Stomach (tissue), 9 donors: Measurements from ENCODE around the gene KIF21B. TPM values are rescaled to one million over a fixed set of nuclear protein-coding genes. Genes with fewer than 3 reads are reported as not detected.
"Not testable (repeated sequence)": the region's sequence is repeated elsewhere in the genome, so short reads cannot be mapped to it uniquely, and the experiment has no call there.

ENCODE experiments used
- DNase-seq, 2 donors: peaks; one replicate each; pipeline versions ENCODE4 v3.0.0 to v3.0.0-alpha.2; 2013 to 2019
- H3K27ac ChIP-seq, 5 donors: fragments of 200-600 bp in 4 of 5; sonication (generic) in 4 of 5; one replicate each; pipeline ENCODE4 v1.5.1; 2013 to 2019; ENCODE audit warnings: mild to moderate bottlenecking in 1 of 5, moderate library complexity in 1 of 5
- H3K27me3 ChIP-seq, 3 donors: fragments of 200-600 bp; sonication (generic); one replicate each; pipeline ENCODE4 v1.5.1; 2017 to 2019; ENCODE audit warnings: mixed run types in 1 of 3
- H3K36me3 ChIP-seq, 4 donors: fragments of 200-600 bp; sonication (generic); 1 replicate in 3 of 4; 2 replicates in 1 of 4; pipeline ENCODE4 v1.5.1; 2016 to 2019
- H3K4me1 ChIP-seq, 4 donors: fragments of 200-600 bp; sonication (generic); one replicate each; pipeline ENCODE4 v1.5.1; 2016 to 2019
- H3K4me3 ChIP-seq, 4 donors: fragments of 200-600 bp; sonication (generic) in 3 of 4; one replicate each; pipeline ENCODE4 v1.5.1; 2016 to 2019; ENCODE audit warnings: mild to moderate bottlenecking in 1 of 4
- H3K9me3 ChIP-seq, 4 donors: fragments of 200-600 bp; sonication (generic); one replicate each; pipeline ENCODE4 v1.5.1; 2016 to 2019
- CTCF ChIP-seq, 7 experiments: fragments of 450-650 bp in 4 of 7; fragments of 200-600 bp in 3 of 7; sonication (generic) in 3 of 7; IDR thresholded peaks; one replicate each; pipeline ENCODE4 v1.5.1; 2016 to 2019; ENCODE audit warnings: antibody characterized with exemption in 7 of 7, control low read depth in 2 of 7, mild to moderate bottlenecking in 1 of 7
- EP300 ChIP-seq: sonication (generic); formaldehyde crosslinking; IDR thresholded peaks from one replicate; pipeline ENCODE4 v1.6.1; 2017; ENCODE audit warnings: antibody characterized with exemption
- POLR2A ChIP-seq, 4 donors: fragments of 450-650 bp; IDR thresholded peaks; one replicate each; pipeline ENCODE4 v1.6.1; 2016; ENCODE audit warnings: antibody characterized with exemption in 4 of 4, control low read depth in 2 of 4, mild to moderate bottlenecking in 1 of 4, moderate library complexity in 1 of 4
- POLR2AphosphoS5 ChIP-seq, 3 donors: sonication (generic); formaldehyde crosslinking; IDR thresholded peaks; one replicate each; pipeline ENCODE4 v1.6.1; 2016; ENCODE audit warnings: antibody characterized with exemption in 3 of 3
- WGBS, 5 donors: extraction: QIAGEN DNeasy Blood & Tissue Kit in 3 of 5; methylation state at CpG; one replicate each; pipeline versions ENCODE4 v1.1.5 to v1.1.7; 2013 to 2018; 5-methylcytosine and 5-hydroxymethylcytosine counted together
- intact Hi-C: fragments of 100-400 bp; cut with DNase I; formaldehyde crosslinking; loops from one replicate; pipeline ENCODE4 v1.15.1; 2023; ENCODE audit warnings: low total_unique reads
- polyA plus RNA-seq, 3 donors: library from polyadenylated mRNA; stranded (reverse); fragments of 200-250 nt; gene quantifications; one replicate each; pipeline ENCODE4 v1.2.3, GENCODE V29; 2013
- total RNA-seq, 5 donors: library from RNA; depleted of rRNA; stranded (reverse); fragments of >200 nt; gene quantifications; one replicate each; pipeline versions ENCODE4 v1.1.0 to v1.2.3, GENCODE V29; 2014 to 2016
- donor health status: healthy with polysubstance abuse.
- donor health status: Bipolar disorder and iron deficiency.
- donor health status: healthy.

KIF21B gene
- total and polyA plus RNA-seq, 8 donors: 0.30 to 8.8 (median 2.4) TPM

GRCh38 chr1:200947059-200947566 is 76.4 kb downstream of the KIF21B start:
- H3K4me3 ChIP-seq: no peak overlapping the region
- H3K27ac ChIP-seq: no peak overlapping the region
- intact Hi-C loops: no loop called here
- WGBS, 5 donors: 82 to 93% (median 90%) methylated on average over 3 of the region's 3 CpGs
- TF ChIP-seq POLR2AphosphoS5 (IDR thresholded peaks at IDR 0.05) (no peak), CTCF (IDR thresholded peaks at IDR 0.05) (no peak), POLR2A (IDR thresholded peaks at IDR 0.05) (no peak), EP300 (no peak)
- DNase-seq: no peak
- no peaks in the 10 kb centered on the region for H3K4me1 ChIP-seq
- no peaks in the 10 kb centered on the region for H3K36me3 ChIP-seq
- peaks cover 0 to 19% (median 11%) of the 10 kb centered on the region in 4 donors for H3K9me3 ChIP-seq
- no peaks in the 10 kb centered on the region for H3K27me3 ChIP-seq

DNA sequence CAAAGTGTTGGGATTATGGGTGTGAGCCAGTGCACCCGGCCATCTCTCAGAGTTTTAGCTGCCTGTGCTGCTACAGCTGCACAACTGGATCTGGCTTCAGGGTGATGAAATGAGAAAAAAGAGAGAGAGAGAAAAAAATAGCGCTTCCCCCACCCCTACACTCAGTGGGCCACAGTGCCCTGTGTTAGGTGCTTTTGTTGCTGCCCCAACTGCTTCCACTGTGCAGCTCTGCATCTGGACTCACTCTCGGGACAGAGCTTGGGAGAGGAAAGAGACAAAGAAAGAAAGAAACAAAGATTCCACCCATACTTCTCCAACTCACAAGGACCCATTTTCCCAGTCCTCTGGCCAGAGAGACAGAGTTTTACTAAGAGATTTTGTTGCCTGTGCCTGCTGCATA is 78.4 kb downstream of the KIF21B start:
- intact Hi-C loops: no loop called here
- TF ChIP-seq CTCF (IDR thresholded peaks at IDR 0.05) (no peak), POLR2AphosphoS5 (IDR thresholded peaks at IDR 0.05) (no peak), POLR2A (IDR thresholded peaks at IDR 0.05) (no peak), EP300 (no peak)
- Histone ChIP-seq H3K27me3 (no peaks in the 10 kb centered on the region), H3K9me3 (peaks cover 3 to 24% (median 18%) of the 10 kb centered on the region in 4 donors), H3K36me3 (no peaks in the 10 kb centered on the region), H3K4me1 (no peaks in the 10 kb centered on the region), H3K27ac (no peak overlapping the region), H3K4me3 (no peak overlapping the region)
- 76 to 85% (median 80%) methylated on average over 3 of the region's 3 CpGs for WGBS, 5 donors
- no peak for DNase-seq

DNA sequence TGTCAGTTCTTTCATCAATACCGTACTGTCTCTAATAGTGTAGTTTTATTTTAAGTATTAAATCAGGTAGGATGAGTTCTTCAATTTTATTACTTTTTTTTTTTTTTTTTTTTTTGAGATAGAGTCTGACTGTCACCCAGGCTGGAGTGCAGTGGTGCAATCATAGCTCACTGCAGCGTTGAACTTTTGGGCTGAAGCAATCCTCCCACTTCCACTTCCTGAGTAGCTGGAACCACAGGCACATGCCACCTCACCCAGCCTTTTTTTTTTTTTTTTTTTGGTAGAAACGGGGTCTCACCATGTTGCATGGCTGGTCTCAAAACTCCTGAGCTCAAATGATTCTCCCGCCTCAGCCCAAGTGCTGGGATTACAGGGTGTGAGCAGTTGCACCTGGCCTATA is 84.6 kb downstream of the KIF21B start:
- 59 to 75% (median 66%) methylated on average over 4 of the region's 4 CpGs for WGBS, 5 donors
- peak in 1 of 2 donors; percentile 9 for DNase-seq
- intact Hi-C loops: no loop called here

DNA sequence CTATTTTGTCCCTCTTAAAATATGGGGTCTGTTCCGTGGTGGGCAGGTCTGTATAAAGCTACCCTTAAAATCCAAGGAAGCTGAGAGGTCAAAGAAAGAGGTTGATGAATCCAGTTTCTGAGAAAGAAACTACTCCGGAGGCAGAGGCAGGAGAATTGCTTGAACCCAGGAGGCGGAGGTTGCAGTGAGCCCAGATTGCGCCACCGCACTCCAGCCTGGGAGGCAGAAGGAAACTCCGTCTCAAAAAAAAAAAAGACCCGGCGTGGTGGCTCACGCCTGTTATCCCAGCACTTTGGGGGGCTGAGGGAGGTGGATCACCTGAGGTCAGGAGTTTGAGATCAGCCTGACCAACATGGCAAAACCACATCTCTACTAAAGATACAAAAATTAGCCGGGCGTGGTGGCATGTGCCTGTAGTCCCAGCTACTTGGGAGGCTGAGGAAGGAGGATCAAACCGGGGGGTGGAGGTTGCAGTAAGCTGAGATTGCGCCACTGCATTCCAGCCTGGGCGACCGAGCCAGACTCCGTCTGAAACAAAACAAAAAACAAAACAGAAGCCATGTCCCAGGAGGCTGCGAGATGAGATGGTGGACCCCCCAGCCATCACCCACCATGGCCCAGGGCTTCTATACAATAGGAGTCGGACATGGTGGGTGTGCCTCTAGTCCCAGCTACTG is 88.1 kb downstream of the KIF21B start:
- intact Hi-C loops, H3K4me1 ChIP-seq, H3K27me3 ChIP-seq, DNase-seq, H3K9me3 ChIP-seq, H3K27ac ChIP-seq, H3K36me3 ChIP-seq, H3K4me3 ChIP-seq: not testable (repeated sequence)
- WGBS, 5 donors: 90 to 95% (median 93%) methylated on average over 18 of the region's 18 CpGs

More for the DNA sequence above, 84.6 kb downstream of the KIF21B start:
- H3K9me3 ChIP-seq: peaks cover 3 to 13% (median 3%) of the 10 kb centered on the region in 4 donors
- H3K27me3 ChIP-seq: no peaks in the 10 kb centered on the region
- TF ChIP-seq POLR2A (IDR thresholded peaks at IDR 0.05) (no peak), POLR2AphosphoS5 (IDR thresholded peaks at IDR 0.05) (no peak), CTCF (IDR thresholded peaks at IDR 0.05) (no peak), EP300 (no peak)
- H3K4me3 ChIP-seq: no peak overlapping the region
- no peak overlapping the region for H3K27ac ChIP-seq
- H3K4me1 ChIP-seq: no peaks in the 10 kb centered on the region
- H3K36me3 ChIP-seq: no peaks in the 10 kb centered on the region

DNA sequence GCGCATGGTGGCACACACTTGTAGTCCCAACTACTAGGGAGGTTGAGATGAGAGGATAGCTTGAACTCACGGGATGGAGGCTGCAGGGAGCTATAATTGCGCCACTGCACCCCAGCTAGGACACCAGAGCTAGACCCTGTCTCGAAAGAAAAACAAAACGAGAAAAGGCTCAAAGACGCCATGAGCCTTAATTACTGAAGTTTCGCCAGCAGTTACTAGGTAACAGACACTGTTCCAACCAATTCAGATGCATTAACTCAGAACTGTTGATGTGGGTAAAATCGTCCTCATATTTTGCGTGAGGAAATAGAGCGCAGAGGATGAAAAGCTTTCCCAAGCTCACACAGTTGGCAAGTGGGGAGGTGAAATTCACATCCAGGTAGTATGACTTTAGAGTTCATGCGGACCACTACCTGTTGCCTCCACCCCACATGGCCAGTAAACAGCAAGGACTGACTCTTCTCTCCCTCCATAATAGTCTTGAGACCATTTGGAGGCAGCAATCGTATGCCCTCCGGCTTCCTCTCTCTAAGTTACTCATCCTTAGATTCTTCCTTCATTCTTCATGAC is 88.8 kb downstream of the KIF21B start:
- WGBS, 5 donors: 94 to 96% (median 95%) methylated on average over 13 of the region's 13 CpGs
- TF ChIP-seq EP300 (no peak), POLR2A (IDR thresholded peaks at IDR 0.05) (no peak), POLR2AphosphoS5 (IDR thresholded peaks at IDR 0.05) (no peak), CTCF (IDR thresholded peaks at IDR 0.05) (no peak)
- Histone ChIP-seq H3K4me1 (no peaks in the 10 kb centered on the region), H3K36me3 (no peaks in the 10 kb centered on the region), H3K27ac (no peak overlapping the region), H3K27me3 (no peaks in the 10 kb centered on the region), H3K9me3 (no peaks in the 10 kb centered on the region), H3K4me3 (no peak overlapping the region)
- intact Hi-C loops: no loop called here
- no peak for DNase-seq
